ENCODE results near the gene ZNF219.

The ZNF219 gene

DNA sequence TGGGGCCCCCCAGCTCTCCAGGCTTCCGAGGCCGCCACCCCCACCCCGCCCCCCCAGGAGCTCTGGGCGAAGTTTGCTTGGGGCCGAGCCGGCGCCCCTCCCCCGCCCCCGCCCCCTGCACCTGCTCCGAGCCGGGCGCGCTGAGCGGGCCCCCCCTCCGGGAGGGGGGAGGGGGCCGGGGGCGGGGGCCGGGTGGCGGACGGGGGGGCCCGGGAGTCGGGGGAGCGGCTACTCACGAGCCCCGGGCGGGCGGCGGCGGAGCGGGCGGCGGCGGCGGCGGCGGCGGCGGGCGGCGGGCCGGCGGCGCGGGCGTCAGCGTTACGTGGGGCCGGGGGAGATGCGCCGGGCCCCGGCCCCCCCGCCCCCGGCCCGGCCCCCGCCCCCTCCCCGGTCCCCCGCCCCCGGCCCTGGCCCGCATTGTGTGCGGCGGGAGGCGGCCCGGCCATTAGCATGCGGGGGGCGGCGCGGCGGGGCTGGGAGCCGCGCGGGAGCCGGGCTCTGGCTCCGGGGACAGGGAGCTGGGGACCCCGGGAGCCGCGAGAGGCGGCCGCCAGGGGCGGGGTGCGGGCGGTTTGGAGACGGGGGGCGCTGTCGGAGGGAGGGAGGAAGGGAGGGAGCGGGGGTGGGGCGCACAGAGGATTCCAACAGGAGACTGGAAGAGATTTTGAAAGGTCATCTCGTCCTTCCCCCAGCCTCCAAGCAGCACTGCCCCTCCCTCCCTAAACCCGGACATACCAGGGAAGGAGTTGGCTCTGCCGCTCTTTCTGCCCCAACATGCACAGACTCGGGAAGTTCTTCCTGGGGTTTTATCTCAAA, at the start of gene ZNF219:
Gene ZNF219 (minus strand): TSS at position 580 of the 816 bp plus-strand sequence. CDS start 5,064 bp downstream, outside the sequence.
- in situ Hi-C loops (cut with MboI; ENCODE audit: low sequenced_read_pairs) = no loop called here

DNA sequence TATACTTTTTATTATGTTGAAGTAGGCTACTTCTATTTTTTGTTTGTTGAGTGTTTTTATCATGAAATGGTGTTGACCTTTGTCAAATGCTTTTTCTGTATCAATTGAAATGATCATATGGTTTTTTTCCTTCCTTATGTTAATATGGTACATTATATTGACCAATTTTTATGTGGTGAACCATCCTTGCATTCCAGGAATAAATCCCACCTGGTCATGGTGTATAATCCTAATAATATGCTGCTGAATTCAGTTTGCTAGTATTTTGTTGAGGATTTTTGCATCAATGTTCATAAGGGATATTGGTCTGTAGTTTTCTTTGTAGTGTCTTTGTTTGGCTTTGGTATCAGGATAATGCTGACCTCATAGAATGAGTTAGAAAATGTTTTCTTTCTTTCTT, 47.0 kb upstream of the ZNF219 start:
- in situ Hi-C loops (cut with MboI; ENCODE audit: low sequenced_read_pairs) = no loop called here

DNA sequence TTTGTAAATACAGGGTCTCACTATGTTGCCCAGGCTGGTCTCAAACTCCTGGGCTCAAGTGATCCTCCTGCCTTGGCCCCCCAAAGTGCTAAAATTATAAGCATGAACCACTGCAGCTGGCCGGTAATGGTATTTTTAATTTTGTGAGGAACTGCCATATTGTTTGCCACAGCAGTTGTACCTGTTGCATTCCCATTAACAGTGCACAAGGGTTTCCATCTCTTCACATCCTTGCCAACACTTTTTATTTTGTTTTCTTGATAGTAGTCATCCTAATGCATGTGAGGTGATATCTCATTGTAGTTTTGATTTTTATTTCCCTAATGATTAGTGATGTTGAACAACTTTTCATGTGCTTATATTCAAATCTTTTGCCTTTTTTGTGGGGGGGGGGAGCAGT, 43.9 kb upstream of the ZNF219 start:
- in situ Hi-C loops (cut with MboI; ENCODE audit: low sequenced_read_pairs) = no loop called here

DNA sequence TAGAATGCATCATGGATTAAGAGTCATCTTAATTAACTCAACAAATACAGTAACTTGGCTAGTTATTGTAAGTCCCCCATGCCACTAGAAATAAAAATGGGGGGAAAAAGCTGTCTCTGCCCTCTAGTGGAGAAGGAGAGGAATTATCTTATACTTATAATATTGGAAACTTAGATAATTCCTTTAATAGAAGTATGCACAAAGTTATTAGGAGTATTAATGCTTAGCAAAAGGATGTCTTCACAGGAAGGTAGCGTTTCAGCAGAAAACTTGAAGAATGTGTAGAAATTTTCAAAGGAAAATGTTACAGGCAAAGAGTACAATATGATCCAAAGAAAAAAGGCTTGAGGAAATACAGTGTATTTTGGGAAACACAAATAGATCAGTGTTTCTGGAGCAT, 37.6 kb upstream of the ZNF219 start:
- in situ Hi-C loops (cut with MboI; ENCODE audit: low sequenced_read_pairs) = no loop called here

DNA sequence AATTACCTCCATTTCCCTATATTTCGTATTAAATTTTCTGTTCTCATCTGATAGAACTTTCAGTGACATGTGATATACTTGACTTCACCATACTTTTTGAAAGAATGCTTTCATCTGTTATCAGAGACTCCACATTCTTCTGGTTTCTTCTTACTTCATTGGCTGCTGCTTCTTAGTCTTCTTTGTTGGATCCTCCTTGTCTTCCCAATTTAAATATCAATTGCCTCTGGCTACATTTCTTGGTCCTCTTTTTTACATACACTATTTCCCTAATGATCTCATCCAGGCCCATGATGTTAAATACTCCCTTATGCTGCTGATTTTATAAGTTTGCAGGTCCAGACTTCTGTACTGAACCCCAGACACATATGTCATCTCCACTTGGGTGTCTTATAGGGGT, 35.4 kb upstream of the ZNF219 start:
- in situ Hi-C loops (cut with MboI; ENCODE audit: low sequenced_read_pairs) = no loop called here

DNA sequence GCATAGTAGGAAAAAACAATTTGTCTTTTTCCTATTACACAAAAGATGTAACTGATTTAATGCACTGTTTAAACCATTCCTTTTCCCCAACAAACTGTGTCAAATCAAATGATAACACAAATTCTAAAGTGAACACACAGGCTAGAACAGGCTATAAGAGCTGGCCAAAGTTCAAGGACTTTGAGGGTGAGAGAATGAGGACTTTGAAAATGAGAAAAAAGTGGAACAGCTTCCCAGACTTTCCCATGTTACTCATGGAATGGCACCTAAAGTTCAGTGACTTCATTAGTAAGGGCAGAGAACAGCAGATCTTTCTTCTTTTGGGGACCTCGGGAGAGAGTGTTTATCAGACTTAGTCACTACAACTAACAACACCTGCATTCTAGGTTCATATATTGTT, 25.0 kb upstream of the ZNF219 start:
- in situ Hi-C loops (cut with MboI; ENCODE audit: low sequenced_read_pairs) = no loop called here

DNA sequence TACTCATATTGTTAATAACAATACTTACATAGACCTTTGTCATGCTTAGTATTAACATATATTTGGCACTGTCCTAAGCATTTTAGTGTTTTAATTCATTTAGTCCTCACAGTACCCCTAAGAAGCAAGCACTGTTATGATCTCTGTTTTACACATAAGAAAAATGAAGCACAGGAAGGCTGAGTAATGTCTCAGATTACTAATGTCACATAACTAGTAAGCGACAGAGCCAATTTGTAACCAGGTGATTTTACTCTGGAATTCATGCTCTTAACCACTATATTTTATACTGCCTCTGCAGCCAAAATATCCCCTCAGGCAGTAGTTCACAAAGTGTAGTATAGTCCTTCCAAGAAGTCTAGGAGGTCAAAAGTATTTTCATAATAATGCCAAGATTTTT, 22.7 kb upstream of the ZNF219 start:
- in situ Hi-C loops (cut with MboI; ENCODE audit: low sequenced_read_pairs) = no loop called here

DNA sequence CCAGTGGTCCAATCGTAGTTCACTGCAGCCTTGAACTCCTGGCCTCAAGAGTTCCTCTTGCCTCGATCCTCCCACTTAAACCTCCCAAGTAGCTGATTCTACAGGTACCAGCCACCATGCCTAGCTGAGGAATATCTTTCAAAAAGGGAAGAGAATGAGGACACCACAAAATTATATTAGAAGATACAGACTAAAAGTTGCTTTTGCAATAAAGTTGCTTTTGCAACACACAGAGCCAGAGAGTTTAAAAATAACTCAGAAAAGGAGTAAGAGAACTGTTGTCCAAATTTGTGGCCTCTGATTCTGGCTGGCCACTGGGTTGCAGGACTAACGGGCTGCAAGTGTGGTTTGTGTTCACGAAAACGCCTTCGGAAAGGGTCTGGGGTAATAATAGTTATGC, 22.2 kb upstream of the ZNF219 start:
- in situ Hi-C loops (cut with MboI; ENCODE audit: low sequenced_read_pairs) = no loop called here

DNA sequence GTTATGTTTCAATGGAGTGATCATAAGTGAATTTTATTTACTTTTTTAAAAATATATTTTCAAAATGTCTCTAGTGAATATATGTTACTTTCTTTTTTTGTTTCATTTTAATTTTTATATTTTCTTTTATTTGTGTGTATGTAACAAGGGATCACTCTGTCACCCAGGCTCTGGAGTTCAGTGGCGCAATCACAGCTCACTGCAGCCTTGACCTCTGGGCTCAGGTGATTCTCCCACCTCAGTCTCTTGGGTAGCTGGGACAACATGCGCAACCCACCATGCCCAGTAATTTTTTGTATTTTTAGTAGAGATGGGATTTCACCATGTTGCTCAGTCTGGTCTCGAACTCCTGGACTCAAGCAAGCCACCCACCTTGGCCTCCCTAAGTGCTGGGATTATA, 20.5 kb upstream of the ZNF219 start:
- in situ Hi-C loops (cut with MboI; ENCODE audit: low sequenced_read_pairs) = no loop called here

DNA sequence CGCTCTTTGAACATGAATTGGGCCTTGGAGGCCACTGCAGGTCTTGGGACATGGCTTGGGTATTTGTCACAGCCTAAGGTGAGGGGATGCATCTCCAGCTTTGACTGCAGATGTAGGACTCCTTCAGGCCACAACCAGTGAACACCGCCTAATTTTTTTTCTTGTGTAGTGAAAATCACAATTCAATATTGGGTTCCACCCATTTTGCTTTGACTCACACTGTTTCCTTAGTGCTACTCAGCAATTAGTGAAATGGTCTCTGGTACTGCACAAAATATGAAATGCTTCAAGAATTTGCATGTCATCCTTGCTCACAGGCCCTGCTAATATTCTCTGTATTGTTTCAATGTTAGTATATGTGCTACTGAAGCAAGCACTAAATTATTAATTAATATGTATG, 14.9 kb upstream of the ZNF219 start:
- in situ Hi-C loops (cut with MboI; ENCODE audit: low sequenced_read_pairs) = no loop called here

DNA sequence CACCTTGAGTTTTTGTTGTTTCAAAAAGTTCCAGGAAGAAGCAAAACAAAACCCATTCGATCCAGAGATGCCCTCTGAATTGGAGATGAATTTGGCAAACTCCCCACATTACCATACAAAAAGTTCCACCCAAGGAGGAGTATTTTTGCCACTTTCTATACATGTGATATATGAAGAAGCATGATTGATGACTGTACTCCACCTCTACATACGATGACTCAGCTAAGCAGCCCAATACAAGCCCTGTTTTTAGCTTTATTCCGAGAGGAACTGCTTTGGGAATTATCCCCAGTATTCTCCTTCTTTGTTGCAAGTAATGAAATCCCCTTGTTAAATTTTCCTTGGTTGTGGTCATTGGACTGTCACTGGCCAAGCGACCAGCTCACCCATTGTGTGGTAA, 13.8 kb upstream of the ZNF219 start:
- in situ Hi-C loops (cut with MboI; ENCODE audit: low sequenced_read_pairs) = no loop called here

DNA sequence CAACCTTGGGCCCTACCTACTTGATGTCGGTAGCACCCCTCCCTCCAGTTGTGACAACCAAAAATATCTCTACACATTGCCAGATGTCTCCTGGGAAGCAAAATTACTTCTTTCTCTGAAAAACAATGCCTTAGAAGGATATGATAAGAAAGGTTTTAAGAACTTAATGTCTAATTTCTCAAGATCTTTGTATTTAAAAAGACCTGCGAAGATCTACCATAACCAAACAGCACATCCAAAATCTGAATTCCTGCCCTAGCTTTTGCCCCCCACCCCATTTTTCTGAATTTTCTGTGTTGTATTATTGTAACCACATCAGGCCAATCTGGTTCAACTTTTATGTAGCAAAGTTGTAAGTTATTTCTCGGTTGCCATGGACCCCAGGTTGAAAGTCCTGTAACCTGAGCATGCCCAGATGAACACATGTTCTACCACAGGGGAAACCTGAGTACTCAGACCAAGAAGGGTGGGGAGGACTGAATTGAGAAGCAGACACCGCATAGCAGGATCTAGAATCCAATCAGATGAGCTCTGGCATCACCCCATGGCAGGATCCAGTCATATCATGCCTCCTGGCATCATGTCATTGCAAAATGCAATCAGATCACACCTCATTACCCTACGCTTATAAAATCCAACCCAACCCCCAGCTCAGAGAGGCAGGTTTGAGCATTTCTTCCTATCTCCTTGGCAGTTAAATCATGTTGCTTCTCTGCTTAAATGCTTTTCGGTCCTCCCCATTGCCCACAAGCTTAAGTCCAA, 11.1 kb upstream of the ZNF219 start:
- in situ Hi-C loops (cut with MboI; ENCODE audit: low sequenced_read_pairs) = no loop called here

DNA sequence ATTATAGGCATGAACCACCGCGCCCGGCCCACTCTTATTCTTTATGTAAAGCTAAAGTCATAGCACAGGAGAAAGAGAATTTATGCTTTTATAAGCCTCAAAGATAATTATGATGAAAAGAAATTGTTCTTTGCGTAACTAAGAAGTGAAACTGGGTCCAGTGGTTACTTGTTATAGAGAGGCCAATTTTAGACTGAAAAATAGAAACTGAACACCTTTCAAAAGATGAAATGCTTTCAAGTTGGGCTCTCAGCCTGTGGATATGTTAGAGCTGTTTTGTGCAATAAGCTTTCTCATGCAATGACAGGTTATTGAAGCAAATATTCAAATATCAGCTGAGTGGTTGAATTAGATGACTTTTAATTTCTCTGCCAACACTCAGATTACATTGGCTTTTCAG, 10.3 kb upstream of the ZNF219 start:
- in situ Hi-C loops (cut with MboI; ENCODE audit: low sequenced_read_pairs) = no loop called here

DNA sequence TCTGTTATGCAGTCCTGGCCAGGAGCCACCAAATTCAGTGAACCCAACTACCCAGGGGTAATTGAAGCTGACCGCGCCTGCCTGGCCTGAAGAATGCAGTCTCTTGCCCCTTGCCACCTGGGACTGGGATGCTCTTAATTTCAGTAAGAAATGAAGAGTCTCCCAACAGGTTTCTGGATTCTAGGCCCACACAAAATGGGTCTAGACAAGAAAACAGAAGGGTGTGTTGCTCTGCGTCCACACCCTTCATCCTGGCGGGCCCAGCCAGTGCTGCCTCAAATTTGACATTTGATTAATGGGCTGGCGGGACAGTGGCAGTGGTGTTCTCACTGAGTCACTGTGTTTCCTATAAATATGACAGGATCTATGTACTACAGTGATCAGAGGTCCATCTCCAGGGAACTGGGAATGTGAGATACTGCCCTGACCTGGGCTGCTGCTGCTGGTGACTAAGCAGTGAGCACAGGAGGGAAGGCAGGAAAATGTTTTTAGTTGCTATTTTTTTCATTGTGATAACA, 8.9 kb upstream of the ZNF219 start:
- in situ Hi-C loops (cut with MboI; ENCODE audit: low sequenced_read_pairs) = no loop called here

DNA sequence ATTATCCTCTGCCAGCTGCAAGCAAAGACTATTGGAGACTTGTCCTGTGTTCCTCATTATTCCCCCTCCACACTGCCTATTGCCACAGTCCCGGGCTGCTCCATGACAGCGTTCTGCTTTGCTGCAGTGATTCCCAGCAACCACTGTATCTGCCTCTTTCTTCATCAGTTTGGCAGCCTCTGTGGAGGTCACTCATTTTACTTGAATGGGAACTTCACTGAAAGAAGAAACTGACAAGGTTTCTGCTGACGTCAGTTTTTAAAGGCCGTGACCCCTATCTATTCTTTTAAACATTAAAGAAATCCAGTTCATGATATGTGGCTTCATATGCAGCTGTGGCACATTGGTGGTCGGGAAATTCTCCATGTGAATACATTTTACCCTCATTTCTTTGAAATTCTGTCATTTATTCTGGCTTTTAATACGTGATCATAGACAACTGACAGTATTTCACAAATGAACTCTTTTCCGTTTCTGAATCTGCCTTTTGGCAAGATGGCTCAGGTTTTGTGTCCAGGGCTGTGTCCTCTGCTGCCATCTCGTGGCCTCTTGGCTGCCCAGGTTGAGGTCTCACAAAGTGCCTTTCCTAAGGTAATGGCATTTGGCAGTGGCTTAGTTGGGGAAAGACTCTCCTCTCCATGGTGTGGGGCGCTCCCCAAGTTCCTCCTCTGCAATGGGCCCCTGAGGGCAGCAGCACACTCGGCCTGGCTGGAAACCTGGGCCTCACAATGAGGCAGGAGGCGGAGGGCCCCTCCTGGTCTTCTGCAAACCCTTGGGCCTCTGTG, 8.2 kb upstream of the ZNF219 start:
- in situ Hi-C loops (cut with MboI; ENCODE audit: low sequenced_read_pairs) = no loop called here

DNA sequence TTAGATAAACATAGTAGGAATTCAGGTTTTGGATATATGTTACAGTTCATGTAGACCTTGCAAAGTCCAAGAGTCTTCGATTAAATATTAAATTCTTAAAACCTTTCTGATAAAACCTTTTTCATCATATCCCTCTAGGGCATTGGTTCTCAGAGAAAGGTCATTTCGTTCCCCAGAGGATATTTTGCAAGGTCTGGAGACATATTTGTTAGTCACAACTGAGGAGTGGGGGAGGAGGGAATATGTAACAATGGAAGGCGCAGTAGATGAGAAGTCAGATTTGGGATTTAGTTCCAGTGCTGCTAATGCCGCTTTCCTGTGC, 7.7 kb upstream of the ZNF219 start:
- in situ Hi-C loops (cut with MboI; ENCODE audit: low sequenced_read_pairs) = no loop called here

DNA sequence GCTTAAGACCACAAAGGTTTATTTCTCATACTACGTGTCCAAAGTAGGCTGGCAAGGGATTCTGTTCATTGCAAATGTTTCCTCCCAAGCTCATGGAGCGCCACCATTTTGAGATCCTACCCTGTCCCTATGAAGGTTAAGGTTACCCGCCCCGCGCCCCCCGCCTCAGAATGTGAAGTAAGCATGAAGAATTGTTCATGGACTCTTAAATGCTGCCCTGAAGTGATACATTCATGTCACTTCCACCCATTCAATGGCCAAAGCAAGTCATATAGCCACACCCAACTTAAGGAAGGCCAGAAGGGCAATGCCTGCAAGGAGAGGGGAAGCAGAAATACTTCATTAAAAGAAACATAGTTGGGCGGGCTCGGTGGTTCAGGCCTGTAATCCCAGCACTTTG, 6.6 kb upstream of the ZNF219 start:
- in situ Hi-C loops (cut with MboI; ENCODE audit: low sequenced_read_pairs) = no loop called here

DNA sequence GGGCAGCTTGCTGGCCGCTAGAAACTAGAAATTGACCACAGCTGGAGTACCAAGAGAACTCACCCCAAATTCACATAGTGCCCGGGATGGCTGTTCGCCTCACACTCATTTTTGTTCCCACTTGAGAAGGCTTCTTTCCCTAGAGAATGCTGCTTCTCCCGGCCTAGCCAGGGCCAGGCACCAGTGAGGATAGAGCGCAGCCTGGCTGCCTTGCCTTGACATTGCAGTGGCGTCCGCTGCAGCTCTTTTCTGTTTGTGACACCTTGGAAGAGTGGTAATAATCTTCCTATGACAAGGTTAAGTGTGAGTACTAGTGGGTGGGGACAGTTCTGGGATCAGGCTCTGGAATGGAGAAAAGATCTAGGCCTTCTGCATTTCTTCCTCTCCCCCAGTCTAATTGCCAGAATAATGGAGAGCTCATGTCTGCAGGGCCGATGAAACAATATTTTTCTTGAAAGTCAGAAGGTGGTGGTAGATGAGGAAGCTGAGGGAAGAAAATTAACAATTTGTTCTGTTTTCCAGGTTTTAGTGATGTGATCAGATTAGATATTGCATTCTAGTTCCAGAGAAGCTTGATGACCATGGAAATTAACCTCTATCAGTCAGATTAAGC, 6.1 kb upstream of the ZNF219 start:
- in situ Hi-C loops (cut with MboI; ENCODE audit: low sequenced_read_pairs) = no loop called here

DNA sequence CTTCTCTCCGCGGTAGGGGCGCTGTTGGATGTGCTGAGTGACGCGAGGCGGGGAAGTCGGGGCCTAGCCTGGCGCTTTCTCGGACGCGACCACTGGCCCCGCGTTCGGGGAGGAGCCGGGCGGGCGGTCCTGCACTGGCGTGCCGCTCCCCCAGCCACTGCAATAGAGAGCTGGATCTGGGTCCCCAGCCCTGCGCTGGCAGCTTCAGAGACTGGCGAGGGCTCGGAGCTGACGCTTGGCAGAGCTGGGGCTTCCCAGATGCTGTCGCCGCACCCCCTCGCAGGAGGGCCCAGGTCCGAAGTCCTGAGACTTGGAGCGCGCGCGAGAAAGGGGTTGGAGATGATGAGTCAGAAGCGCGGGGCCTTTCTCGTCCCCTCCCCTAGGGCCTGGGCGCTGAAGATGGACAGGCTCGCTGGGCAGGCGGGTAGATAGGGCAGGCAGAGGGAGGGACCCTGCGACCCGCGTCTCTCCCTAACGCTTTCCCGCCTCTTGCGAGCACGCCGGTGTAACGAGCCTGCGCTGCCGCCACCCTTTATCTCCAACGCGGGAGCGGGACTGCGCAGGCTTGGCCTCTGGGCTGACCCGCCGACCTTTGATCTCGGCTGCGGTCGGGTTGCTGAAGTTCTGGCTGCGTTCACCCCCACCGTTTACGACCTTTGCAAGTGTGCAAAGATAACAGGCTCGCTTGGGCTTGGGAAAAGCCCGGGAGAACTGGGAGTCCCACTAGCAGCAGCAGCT, 5.4 kb upstream of the ZNF219 start:
- in situ Hi-C loops (cut with MboI; ENCODE audit: low sequenced_read_pairs) = no loop called here

DNA sequence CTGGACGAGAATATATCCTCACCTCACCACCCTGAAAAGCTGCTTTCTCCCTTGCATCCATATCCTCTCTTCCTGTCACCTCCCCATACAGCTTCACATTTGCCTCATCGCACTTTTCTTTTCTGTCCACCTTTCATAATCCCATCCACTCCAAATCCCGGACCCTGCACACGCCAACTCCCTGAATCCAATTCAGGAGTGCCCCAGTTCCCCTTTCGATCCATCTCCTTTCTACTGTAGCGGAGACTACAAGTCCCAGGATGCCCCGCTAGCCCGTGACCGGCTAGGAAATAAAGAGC, 4.9 kb upstream of the ZNF219 start:
- in situ Hi-C loops (cut with MboI; ENCODE audit: low sequenced_read_pairs) = no loop called here

Data from hTERT RPE-1 (cell line).